ENCODE results near the gene NTM. TPM values are rescaled to one million over a fixed set of nuclear protein-coding genes. Genes with fewer than 3 reads are reported as not detected.

The NTM gene
- total RNA-seq, 2 donors from 2014 or later = 19.1 to 44.7 TPM

DNA sequence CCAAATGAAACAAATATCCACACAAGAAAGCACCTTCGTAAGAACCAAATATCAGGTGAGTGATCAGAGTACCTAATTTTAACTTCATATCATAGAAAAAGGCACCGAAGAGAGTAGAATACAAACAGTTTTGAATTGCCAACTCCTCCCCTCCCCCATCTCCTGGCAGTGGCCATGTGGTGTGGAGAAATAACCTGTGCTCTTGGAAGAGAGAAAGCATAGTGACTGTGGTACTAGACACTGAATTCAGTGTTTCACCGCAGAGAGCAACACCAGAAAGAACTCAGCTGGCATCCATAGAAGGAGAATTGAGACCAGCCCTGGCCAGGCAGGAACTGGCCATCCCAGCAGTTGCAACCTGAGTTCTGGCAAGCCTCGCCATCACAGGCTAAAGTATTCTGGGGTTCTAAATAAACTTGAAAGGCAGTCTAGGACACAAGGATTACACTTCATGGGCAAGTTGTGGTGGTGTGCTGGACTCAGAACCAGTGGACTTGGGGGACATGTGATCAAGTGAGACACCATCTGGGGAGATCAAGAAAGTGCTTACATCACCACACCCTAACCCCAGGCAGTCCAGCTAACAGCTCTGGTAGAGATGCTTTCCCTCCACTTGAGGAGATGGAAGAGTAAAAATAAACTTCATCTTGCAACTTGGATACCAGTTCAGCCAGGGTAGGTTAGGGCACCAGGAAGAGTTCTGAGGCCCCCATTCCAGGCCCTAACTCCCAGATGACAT lies 1003.2 kb downstream of the NTM start:
- H3K9me3 ChIP-seq = no peaks in the 10 kb centered on the region

DNA sequence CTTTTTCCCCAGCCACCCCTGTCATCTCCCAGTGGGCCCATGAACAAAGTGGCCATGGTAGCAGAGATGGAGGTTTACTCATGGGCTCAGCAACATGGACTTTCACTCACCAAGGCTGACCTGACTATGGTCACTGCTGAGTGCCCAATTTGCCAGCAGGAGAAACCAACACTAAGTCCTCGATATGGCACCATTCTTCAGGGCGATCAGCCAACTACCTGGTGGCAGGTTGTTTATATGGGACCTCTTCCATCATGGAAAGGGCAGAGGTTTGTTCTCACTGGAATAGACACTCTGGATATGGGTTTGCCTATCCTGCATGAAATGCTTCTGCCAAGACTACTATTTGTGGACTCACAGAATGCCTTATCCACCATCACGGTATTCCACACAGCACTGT lies 1009.1 kb downstream of the NTM start:
- Histone ChIP-seq H3K4me3 (no peak overlapping the region), H3K27me3 (no peaks in the 10 kb centered on the region), H3K27ac (no peak overlapping the region), H3K36me3 (no peaks in the 10 kb centered on the region), H3K9me3 (peaks cover 0 to 6% of the 10 kb centered on the region in 2 donors), H3K4me1 (no peaks in the 10 kb centered on the region)
- DNase-seq (ENCODE audit: low spot score) = no peak
- TF ChIP-seq CTCF (IDR thresholded peaks at IDR 0.05) = no peak

More for the DNA sequence above, 1003.2 kb downstream of the NTM start:
- no peak for TF ChIP-seq CTCF (IDR thresholded peaks at IDR 0.05)
- Histone ChIP-seq H3K27ac (no peak overlapping the region), H3K4me3 (no peak overlapping the region), H3K4me1 (no peaks in the 10 kb centered on the region), H3K27me3 (no peaks in the 10 kb centered on the region), H3K36me3 (no peaks in the 10 kb centered on the region)
- DNase-seq (ENCODE audit: low spot score) = no peak
